GM12801 (cell line): ENCODE measurements around the gene MYO1D.

Experiments
- TF ChIP-seq, protein P1 (sequence below): IDR thresholded peaks from one replicate; pipeline ENCODE4 v1.5.1; 2011; ENCODE audit warnings: control low read depth; ENCODE audit not compliant: insufficient read length; ENCODE audit errors: extremely low read depth

MYO1D gene

DNA sequence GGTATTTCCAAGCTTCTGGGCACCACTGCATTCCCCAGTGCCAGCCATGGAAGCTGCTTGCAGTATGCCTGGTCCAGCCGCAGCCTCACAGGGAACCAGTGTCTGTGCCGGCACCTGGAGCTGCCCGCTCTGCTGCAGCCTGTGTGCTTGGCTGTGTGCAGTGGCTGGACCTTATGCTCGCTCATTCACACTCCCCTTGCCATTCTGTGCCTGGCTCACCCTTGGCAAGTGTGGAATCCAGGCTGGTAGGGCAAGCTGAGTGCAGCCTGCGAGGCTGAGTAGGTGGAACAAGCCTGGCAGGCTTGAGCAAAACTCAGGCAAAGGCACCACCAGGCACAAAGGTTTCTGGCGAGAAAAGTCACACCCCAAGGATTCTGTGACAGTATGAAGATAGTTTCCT, 144.0 kb downstream of the MYO1D start:
- TF ChIP-seq, protein P1, sequence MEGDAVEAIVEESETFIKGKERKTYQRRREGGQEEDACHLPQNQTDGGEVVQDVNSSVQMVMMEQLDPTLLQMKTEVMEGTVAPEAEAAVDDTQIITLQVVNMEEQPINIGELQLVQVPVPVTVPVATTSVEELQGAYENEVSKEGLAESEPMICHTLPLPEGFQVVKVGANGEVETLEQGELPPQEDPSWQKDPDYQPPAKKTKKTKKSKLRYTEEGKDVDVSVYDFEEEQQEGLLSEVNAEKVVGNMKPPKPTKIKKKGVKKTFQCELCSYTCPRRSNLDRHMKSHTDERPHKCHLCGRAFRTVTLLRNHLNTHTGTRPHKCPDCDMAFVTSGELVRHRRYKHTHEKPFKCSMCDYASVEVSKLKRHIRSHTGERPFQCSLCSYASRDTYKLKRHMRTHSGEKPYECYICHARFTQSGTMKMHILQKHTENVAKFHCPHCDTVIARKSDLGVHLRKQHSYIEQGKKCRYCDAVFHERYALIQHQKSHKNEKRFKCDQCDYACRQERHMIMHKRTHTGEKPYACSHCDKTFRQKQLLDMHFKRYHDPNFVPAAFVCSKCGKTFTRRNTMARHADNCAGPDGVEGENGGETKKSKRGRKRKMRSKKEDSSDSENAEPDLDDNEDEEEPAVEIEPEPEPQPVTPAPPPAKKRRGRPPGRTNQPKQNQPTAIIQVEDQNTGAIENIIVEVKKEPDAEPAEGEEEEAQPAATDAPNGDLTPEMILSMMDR: no peak

DNA sequence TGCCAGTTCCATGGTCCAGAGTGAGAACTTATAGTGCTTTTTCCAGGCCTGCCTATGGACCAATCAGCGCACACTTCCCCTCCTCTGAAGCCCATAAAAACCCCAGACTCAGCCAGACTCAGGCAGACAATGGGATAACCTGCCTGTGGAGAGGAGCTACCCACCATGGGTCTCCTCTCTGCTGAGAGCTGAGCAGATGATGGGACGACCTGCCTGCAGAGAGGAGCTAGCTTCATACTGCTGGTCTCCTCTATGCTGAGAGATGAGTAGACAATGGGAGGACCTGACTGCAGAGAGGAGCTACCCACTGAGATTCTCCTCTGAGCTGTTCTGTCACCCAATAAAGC, 144.7 kb downstream of the MYO1D start:
- TF ChIP-seq, protein P1: no peak

DNA sequence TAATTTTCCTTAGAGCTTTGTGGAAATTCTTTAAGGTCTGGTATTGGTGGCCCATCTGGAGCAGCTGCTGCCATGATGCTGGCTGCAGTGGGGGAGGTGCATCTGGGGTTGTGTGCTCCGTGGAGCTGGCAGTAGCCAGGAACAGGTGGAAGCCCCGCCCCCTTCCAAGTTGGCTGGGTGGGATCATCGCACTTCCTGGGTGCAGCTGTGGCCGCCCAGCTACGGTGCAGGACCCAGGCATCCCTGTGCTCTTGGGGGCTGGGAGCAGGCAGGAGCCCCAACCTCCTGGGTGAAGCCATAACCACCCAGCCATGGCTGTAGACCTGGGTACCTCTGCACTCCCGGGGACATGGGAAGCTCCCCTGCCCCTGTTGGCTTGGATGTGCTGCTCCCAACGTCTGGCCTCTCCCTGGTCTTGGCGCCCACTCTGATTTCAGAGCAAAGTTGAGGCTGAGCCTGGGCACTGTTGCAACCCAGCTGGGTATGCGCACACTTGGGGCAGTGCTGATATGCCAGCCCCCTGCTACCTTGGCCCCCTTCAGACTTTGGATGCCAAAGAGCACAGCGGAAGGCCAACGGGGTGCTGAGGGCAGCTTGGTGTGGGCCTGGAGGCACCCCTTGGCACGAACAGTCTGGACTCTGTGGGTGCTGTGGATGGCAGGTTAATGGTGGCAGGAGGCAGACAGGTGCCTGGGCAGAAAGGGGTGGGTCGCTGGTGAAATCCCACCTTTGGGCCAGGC, 145.2 kb downstream of the MYO1D start:
- TF ChIP-seq, protein P1: no peak

DNA sequence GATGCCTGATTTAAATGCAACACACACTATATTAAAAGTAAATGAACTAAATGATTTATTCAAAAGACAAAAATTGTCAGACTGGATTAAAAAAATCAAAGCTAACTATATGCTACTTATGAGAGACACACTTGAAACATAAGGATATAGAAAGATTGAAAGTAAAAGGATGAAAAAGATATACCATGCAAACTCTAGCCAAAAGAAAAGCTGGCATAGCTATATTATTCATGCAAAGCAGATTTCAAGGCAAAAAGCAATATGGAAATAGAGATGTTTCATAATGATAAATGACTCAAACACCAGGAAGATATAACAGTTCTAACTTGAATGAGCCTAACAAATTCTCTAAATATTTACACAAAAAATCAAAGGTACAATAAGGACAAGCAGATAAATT, 149.2 kb downstream of the MYO1D start:
- TF ChIP-seq, protein P1: no peak

DNA sequence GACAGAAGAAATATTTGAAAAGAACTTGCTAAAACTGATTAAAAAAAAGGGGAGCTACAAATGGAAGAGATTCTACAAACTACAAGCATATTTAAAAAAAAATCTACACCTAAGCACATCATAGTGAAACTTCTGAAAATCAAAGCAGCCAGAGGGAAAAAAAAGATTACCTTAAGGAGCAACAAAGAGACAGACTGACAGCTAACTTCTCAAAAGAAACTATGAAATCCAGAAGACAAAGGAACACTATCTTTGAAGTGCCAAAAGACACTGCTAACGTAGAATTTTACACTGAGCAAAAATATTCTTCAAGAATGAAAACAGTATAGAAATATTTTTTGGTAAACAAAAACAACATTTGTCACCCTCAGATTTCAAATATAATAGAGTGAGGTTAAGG, 151.2 kb downstream of the MYO1D start:
- TF ChIP-seq, protein P1: no peak

DNA sequence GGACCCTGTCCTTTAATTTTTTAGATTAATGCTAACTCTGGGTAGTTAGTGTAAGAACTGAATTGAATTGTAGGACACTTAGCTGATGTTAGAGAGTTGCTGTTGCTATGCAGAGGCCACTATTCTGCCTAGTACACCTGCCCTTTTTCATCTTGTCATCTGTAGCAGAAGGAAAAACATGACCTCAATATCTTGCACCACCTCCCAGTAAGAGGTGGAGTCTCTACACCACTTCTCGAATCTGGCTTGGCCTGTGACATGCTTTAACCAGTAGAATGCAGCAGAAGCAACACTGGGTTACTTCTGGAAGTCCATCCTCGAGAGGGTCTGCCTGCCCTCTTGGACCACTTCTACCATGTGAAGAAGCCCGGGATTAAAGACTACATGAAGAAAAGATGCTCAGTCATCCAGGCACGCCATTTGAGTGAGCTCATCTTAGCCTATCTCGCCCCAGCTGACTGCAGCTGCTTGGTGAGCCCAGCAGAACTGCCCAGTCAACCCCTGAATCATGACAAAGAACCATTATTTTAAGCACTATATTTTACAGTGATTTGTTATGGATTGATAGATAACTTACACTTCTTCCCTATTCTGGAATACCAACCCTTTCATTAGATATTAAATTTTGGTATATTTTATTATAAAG, 153.5 kb downstream of the MYO1D start:
- TF ChIP-seq, protein P1: no peak

DNA sequence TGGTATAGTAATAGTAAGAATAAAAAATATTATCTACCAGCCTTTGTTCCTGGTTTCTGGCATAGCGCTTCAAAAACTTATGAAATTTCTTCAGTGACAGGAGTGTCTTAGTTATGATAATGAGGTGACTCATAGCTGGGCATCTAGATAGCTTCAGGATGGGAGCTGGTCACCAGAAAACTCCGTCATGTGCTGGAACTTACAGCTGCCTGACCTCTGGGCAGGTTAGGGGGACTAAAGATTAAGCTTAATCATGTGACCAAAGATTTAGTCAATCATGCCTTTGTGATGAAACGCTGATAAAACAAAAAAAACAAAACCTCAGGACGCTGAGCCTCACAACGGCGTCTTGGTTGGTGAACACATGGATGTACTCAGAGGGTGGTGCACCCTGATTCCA, 154.2 kb downstream of the MYO1D start:
- TF ChIP-seq, protein P1: no peak
